ENCODE data around the gene PSMB10.

PSMB10 gene

GRCh38 chr16:67968400-67969253 lies 32.0 kb upstream of the PSMB10 start, which contains the start of gene SLC12A4 (continued):
- TF ChIP-seq ZNF664 (tag by site-specific recombination; IDR thresholded peaks at IDR 0.05) = no peak
- TF ChIP-seq ZNF157 (tag by site-specific recombination; IDR thresholded peaks at IDR 0.05) = no peak
- TF ChIP-seq ZNF513 (tag by site-specific recombination; IDR thresholded peaks at IDR 0.05) = no peak
- TF ChIP-seq ZNF146 (tag by site-specific recombination; IDR thresholded peaks at IDR 0.05) = no peak
- no peak for TF ChIP-seq ZNF560 (tag by site-specific recombination; IDR thresholded peaks at IDR 0.05; ENCODE audit: borderline replicate concordance)
- no peak for TF ChIP-seq ZNF623 (tag by site-specific recombination; IDR thresholded peaks at IDR 0.05)
- no peak for TF ChIP-seq HIC1 (tag by site-specific recombination; IDR thresholded peaks at IDR 0.05)
- no peak for TF ChIP-seq ZNF76 (tag by site-specific recombination; IDR thresholded peaks at IDR 0.05; ENCODE audit: borderline replicate concordance, low read depth)
- no peak for TF ChIP-seq ZBTB20 (tag by site-specific recombination; IDR thresholded peaks at IDR 0.05)
- no peak for TF ChIP-seq ZBTB11 (tag by site-specific recombination; conservative IDR thresholded peaks at IDR 0.05; ENCODE audit: low read depth)
- peak; percentile 64 for TF ChIP-seq ZXDB (tag by site-specific recombination; IDR thresholded peaks at IDR 0.05)
- no peak for TF ChIP-seq ZSCAN18 (tag by site-specific recombination; IDR thresholded peaks at IDR 0.05)
- peak; percentile 61 for TF ChIP-seq GLIS1 (tag by site-specific recombination; IDR thresholded peaks at IDR 0.05)
- no peak for TF ChIP-seq ZNF19 (tag by site-specific recombination; IDR thresholded peaks at IDR 0.05; ENCODE audit: low read depth)
- TF ChIP-seq ZNF530 (tag by site-specific recombination; IDR thresholded peaks at IDR 0.05; ENCODE audit: low read depth) = no peak
- peak; percentile 63 for TF ChIP-seq KLF17 (tag by site-specific recombination; IDR thresholded peaks at IDR 0.05)
- peak; percentile 35; the same call in 1 of the 2 replicates for TF ChIP-seq EGR2 (tag by site-specific recombination; IDR thresholded peaks at IDR 0.05; ENCODE audit: low read depth)
- peak; percentile 71 for TF ChIP-seq ZFHX2 (tag by site-specific recombination; conservative IDR thresholded peaks at IDR 0.05)
- TF ChIP-seq REST (tag by site-specific recombination; IDR thresholded peaks at IDR 0.05) = no peak
- TF ChIP-seq MZF1 (tag by site-specific recombination; IDR thresholded peaks at IDR 0.05; ENCODE audit: borderline replicate concordance) = no peak; the same call in 1 of the 2 replicates
- TF ChIP-seq ZNF426 (tag by site-specific recombination; IDR thresholded peaks at IDR 0.05) = no peak
- no peak for TF ChIP-seq ZSCAN16 (tag by site-specific recombination; IDR thresholded peaks at IDR 0.05)
- TF ChIP-seq KLF16 (tag by site-specific recombination; IDR thresholded peaks at IDR 0.05) = peak; percentile 62
- 0 out of 2 replicates have a peak, but pooled peaks have one; percentile 5 for TF ChIP-seq ZBTB44 (tag by site-specific recombination; IDR thresholded peaks at IDR 0.05)
